CD4-positive, alpha-beta T cell (primary cell): ENCODE results near the gene TAOK1. TPM values are rescaled to one million over a fixed set of nuclear protein-coding genes. Genes with fewer than 3 reads are reported as not detected.

Experiments
- ATAC-seq: fragments of 200-7000 bp; cut with Tn5 transposase; one replicate; pipeline ENCODE4 v1.10.0; 2022; ENCODE audit warnings: mild to moderate bottlenecking; ENCODE audit not compliant: poor library complexity
- CTCF ChIA-PET: fragments of 350-600 bp; sonication (Branson Sonifier 250); formaldehyde crosslinking; loops from one replicate; lab custom pipeline; 2021; ENCODE audit warnings: antibody characterized with exemption, inconsistent platforms; lab: Charles Lee
- POLR2A ChIA-PET: fragments of 350-600 bp; sonication (Branson Sonifier 250); formaldehyde crosslinking; loops from one replicate; lab custom pipeline; 2021; ENCODE audit warnings: antibody characterized with exemption, inconsistent platforms; lab: Charles Lee
- DNase-seq, 14 experiments: peaks; one replicate each; pipeline ENCODE4 v3.0.0-alpha.2; 2013 to 2020; ENCODE audit warnings: mixed read lengths in 2 of 14
- H3K27ac ChIP-seq, 2 donors: one replicate each; pipeline versions ENCODE4 v1.5.1 to v1.7.0; 2013; ENCODE audit warnings: low read length in 2 of 2, low read depth in 1 of 2, mild to moderate bottlenecking in 1 of 2
- H3K27me3 ChIP-seq, 2 experiments: 1 replicate in 1 of 2; 2 replicates in 1 of 2; pipeline versions ENCODE4 v1.6.1 to v1.7.0; 2013; ENCODE audit warnings: low read length in 2 of 2, control low read depth in 1 of 2, mild to moderate bottlenecking in 1 of 2, moderate library complexity in 1 of 2; ENCODE audit not compliant: insufficient read depth in 2 of 2, control insufficient read depth in 1 of 2
- H3K36me3 ChIP-seq: one replicate; pipeline ENCODE4 v1.6.1; 2013; ENCODE audit warnings: low read length, control low read depth; ENCODE audit not compliant: insufficient read depth
- H3K4me1 ChIP-seq: one replicate; pipeline ENCODE4 v1.6.1; 2013; ENCODE audit warnings: low read length, control low read depth; ENCODE audit not compliant: insufficient read depth
- H3K4me3 ChIP-seq: one replicate; pipeline ENCODE4 v1.5.1; 2013; ENCODE audit warnings: mild to moderate bottlenecking, low read length, moderate library complexity
- H3K9me3 ChIP-seq, 2 experiments: 1 replicate in 1 of 2; 2 replicates in 1 of 2; pipeline versions ENCODE4 v1.6.1 to v1.7.0; 2013; ENCODE audit warnings: low read length in 2 of 2, mild to moderate bottlenecking in 2 of 2, control low read depth in 1 of 2, moderate library complexity in 1 of 2; ENCODE audit not compliant: control insufficient read depth in 1 of 2, insufficient read depth in 1 of 2
- H3K27ac Mint-ChIP-seq: one replicate; pipeline ENCODE4 v1.8.0; 2020; ENCODE audit warnings: mixed read lengths
- H3K27me3 Mint-ChIP-seq: one replicate; pipeline ENCODE4 v1.8.0; 2021; ENCODE audit warnings: mixed read lengths
- H3K36me3 Mint-ChIP-seq: one replicate; pipeline ENCODE4 v1.8.0; 2021; ENCODE audit warnings: low read depth, mixed read lengths
- H3K4me1 Mint-ChIP-seq: one replicate; pipeline ENCODE4 v1.8.0; 2021; ENCODE audit warnings: low read depth, mixed read lengths
- H3K4me3 Mint-ChIP-seq: one replicate; pipeline ENCODE4 v1.8.0; 2020; ENCODE audit warnings: mild to moderate bottlenecking, mixed read lengths
- H3K9me3 Mint-ChIP-seq: one replicate; pipeline ENCODE4 v1.8.0; 2020; ENCODE audit warnings: mixed read lengths
- intact Hi-C, 2 experiments: fragments of 100-400 bp; cut with DNase I in 1 of 2; cut with micrococcal nuclease in 1 of 2; formaldehyde crosslinking; loops; one replicate each; pipeline versions ENCODE4 v1.15.1 to v1.9.0; 2023 to 2025; cut with DNase I, micrococcal nuclease
- total RNA-seq, 174 experiments: library from RNA in 2 of 174; stranded (reverse) in 2 of 174; gene quantifications; one replicate each; pipeline ENCODE4 v1.2.3 and lab custom pipeline; 2021 to 2026
- TF ChIP-seq, protein P1 (sequence below): fragments of 200-600 bp; IDR thresholded peaks from one replicate; pipeline ENCODE4 v1.8.0; 2022; ENCODE audit warnings: antibody characterized with exemption, mild to moderate bottlenecking

TAOK1 gene
- total RNA-seq, 2 experiments from 2014 or later: 33.1 to 33.8 TPM

GRCh38 chr17:29591146-29591736 is 201.1 kb downstream of the TAOK1 start:
- H3K9me3 ChIP-seq: no peaks in the 10 kb centered on the region
- ChIA-PET CTCF (interaction anchor here (1.1 to 4.9 kb wide), 8 partner anchors 11 to 114 kb away, joined by 3 to 96 read pairs (median 12); partner anchors contain the start of genes ABHD15 and TP53I13), POLR2A (interaction anchor here (1.8 to 3.2 kb wide), 4 partner anchors 10 to 26 kb away, joined by 8 to 29 read pairs (median 21); partner anchors contain the start of gene ABHD15)
- Mint-ChIP-seq H3K27ac (no peak overlapping the region), H3K4me3 (peak overlapping the region; percentile 92), H3K27me3 (no peaks in the 10 kb centered on the region), H3K36me3 (peaks cover 4% of the 10 kb centered on the region), H3K9me3 (no peaks in the 10 kb centered on the region), H3K4me1 (peaks cover 57% of the 10 kb centered on the region)
- intact Hi-C loops: loop anchor here in 1 of 2 experiments (1.0 kb wide), 1 partner anchor 11 kb away; no protein-coding TSS in a partner anchor
- DNase-seq (peak in 4 of 14 experiments; percentile 25 to 61 (median 52)), ATAC-seq (no peak)
- no peak overlapping the region for H3K27ac ChIP-seq
- no peaks in the 10 kb centered on the region for H3K36me3 ChIP-seq
- TF ChIP-seq, protein P1, sequence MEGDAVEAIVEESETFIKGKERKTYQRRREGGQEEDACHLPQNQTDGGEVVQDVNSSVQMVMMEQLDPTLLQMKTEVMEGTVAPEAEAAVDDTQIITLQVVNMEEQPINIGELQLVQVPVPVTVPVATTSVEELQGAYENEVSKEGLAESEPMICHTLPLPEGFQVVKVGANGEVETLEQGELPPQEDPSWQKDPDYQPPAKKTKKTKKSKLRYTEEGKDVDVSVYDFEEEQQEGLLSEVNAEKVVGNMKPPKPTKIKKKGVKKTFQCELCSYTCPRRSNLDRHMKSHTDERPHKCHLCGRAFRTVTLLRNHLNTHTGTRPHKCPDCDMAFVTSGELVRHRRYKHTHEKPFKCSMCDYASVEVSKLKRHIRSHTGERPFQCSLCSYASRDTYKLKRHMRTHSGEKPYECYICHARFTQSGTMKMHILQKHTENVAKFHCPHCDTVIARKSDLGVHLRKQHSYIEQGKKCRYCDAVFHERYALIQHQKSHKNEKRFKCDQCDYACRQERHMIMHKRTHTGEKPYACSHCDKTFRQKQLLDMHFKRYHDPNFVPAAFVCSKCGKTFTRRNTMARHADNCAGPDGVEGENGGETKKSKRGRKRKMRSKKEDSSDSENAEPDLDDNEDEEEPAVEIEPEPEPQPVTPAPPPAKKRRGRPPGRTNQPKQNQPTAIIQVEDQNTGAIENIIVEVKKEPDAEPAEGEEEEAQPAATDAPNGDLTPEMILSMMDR: no peak
- H3K27me3 ChIP-seq: no peaks in the 10 kb centered on the region
- peak overlapping the region; percentile 67 for H3K4me3 ChIP-seq
- H3K4me1 ChIP-seq: peaks cover 74% of the 10 kb centered on the region

- DNase-seq: peak; percentile 55 to 86 (median 71)
- intact Hi-C loops: loop anchor here in 1 of 2 experiments (1.0 kb wide), 1 partner anchor 12 kb away; no protein-coding TSS in a partner anchor
- CTCF ChIA-PET: interaction anchor here (0.6 to 4.9 kb wide), 13 partner anchors 8 to 114 kb away, joined by 3 to 96 read pairs (median 5); partner anchors contain the start of genes ABHD15, CORO6 and TP53I13
- TF ChIP-seq, protein P1: peak; percentile 94
- ATAC-seq: peak; percentile 22
- Mint-ChIP-seq H3K9me3 (no peaks in the 10 kb centered on the region), H3K27ac (peak overlapping the region; percentile 18), H3K4me3 (peak overlapping the region; percentile 92), H3K36me3 (peaks cover 4% of the 10 kb centered on the region), H3K27me3 (no peaks in the 10 kb centered on the region), H3K4me1 (peaks cover 50% of the 10 kb centered on the region)
- Histone ChIP-seq H3K36me3 (no peaks in the 10 kb centered on the region), H3K9me3 (no peaks in the 10 kb centered on the region), H3K4me1 (peaks cover 67% of the 10 kb centered on the region), H3K27ac (no peak overlapping the region), H3K27me3 (no peaks in the 10 kb centered on the region), H3K4me3 (peak overlapping the region; percentile 67)
- POLR2A ChIA-PET: interaction anchor here (1.0 to 3.2 kb wide), 9 partner anchors 11 to 338 kb away, joined by 3 to 29 read pairs (median 4); partner anchors contain the start of genes ABHD15 and SSH2
These were observed 201.8 kb downstream of the TAOK1 start for GRCh38 chr17:29591737-29592608.
